Measurements from ENCODE around the gene AGAP1.

Gene AGAP1

GRCh38 chr2:235806986-235807750, 313.3 kb downstream of the AGAP1 start:
- Mint-ChIP-seq H3K4me3 (no peak overlapping the region), H3K9me3 (no peaks in the 10 kb centered on the region), H3K4me1 (no peaks in the 10 kb centered on the region), H3K27me3 (no peaks in the 10 kb centered on the region), H3K27ac (no peak overlapping the region)
- no peak for ATAC-seq
- no peak for DNase-seq

GRCh38 chr2:235808366-235808765, 314.5 kb downstream of the AGAP1 start:
- no peak for ATAC-seq
- H3K9me3 Mint-ChIP-seq: no peaks in the 10 kb centered on the region
- no peaks in the 10 kb centered on the region for H3K4me1 Mint-ChIP-seq

GRCh38 chr2:235810252-235810651, 316.4 kb downstream of the AGAP1 start:
- Mint-ChIP-seq H3K27ac (no peak overlapping the region), H3K4me1 (no peaks in the 10 kb centered on the region), H3K27me3 (no peaks in the 10 kb centered on the region), H3K4me3 (no peak overlapping the region), H3K9me3 (no peaks in the 10 kb centered on the region)
- no peak for DNase-seq
- ATAC-seq: no peak

More at GRCh38 chr2:235808366-235808765, 314.5 kb downstream of the AGAP1 start:
- DNase-seq: no peak
- no peak overlapping the region for H3K27ac Mint-ChIP-seq
- H3K27me3 Mint-ChIP-seq: no peaks in the 10 kb centered on the region
- no peak overlapping the region for H3K4me3 Mint-ChIP-seq

- no peak for ATAC-seq
These were observed 317.0 kb downstream of the AGAP1 start for GRCh38 chr2:235810846-235811245.

GRCh38 chr2:235811446-235812184, 317.8 kb downstream of the AGAP1 start:
- ATAC-seq (no peak), DNase-seq (no peak)
- Mint-ChIP-seq H3K27me3 (no peaks in the 10 kb centered on the region), H3K9me3 (no peaks in the 10 kb centered on the region), H3K4me1 (no peaks in the 10 kb centered on the region), H3K4me3 (no peak overlapping the region), H3K27ac (peak overlapping the region in 1 of 2 donors; percentile 19)

More at GRCh38 chr2:235810846-235811245, 317.0 kb downstream of the AGAP1 start:
- Mint-ChIP-seq H3K4me1 (no peaks in the 10 kb centered on the region), H3K4me3 (no peak overlapping the region), H3K27ac (no peak overlapping the region), H3K27me3 (no peaks in the 10 kb centered on the region), H3K9me3 (no peaks in the 10 kb centered on the region)
- DNase-seq: no peak

- Mint-ChIP-seq H3K4me3 (no peak overlapping the region), H3K27me3 (no peaks in the 10 kb centered on the region), H3K27ac (no peak overlapping the region), H3K4me1 (no peaks in the 10 kb centered on the region), H3K9me3 (no peaks in the 10 kb centered on the region)
- DNase-seq (no peak), ATAC-seq (no peak)
These were observed 318.4 kb downstream of the AGAP1 start for GRCh38 chr2:235812185-235812665.

- Mint-ChIP-seq H3K27ac (no peak overlapping the region), H3K9me3 (no peaks in the 10 kb centered on the region), H3K4me3 (no peak overlapping the region), H3K27me3 (no peaks in the 10 kb centered on the region), H3K4me1 (no peaks in the 10 kb centered on the region)
- ATAC-seq: no peak
- no peak for DNase-seq
These were observed 319.6 kb downstream of the AGAP1 start for GRCh38 chr2:235813398-235813797.

- no peaks in the 10 kb centered on the region for H3K27me3 Mint-ChIP-seq
- ATAC-seq (no peak), DNase-seq (no peak)
- no peaks in the 10 kb centered on the region for H3K4me1 Mint-ChIP-seq
- H3K9me3 Mint-ChIP-seq: peaks cover 0 to 9% of the 10 kb centered on the region in 2 donors
- no peak overlapping the region for H3K4me3 Mint-ChIP-seq
- no peak overlapping the region for H3K27ac Mint-ChIP-seq
These were observed 326.7 kb downstream of the AGAP1 start for GRCh38 chr2:235820571-235820970.

- no peaks in the 10 kb centered on the region for H3K27me3 Mint-ChIP-seq
- H3K27ac Mint-ChIP-seq: no peak overlapping the region
- peaks cover 0 to 9% of the 10 kb centered on the region in 2 donors for H3K9me3 Mint-ChIP-seq
- no peak for ATAC-seq
- no peak overlapping the region for H3K4me3 Mint-ChIP-seq
- no peak for DNase-seq
- no peaks in the 10 kb centered on the region for H3K4me1 Mint-ChIP-seq
These were observed 330.5 kb downstream of the AGAP1 start for GRCh38 chr2:235824331-235824730.

- Mint-ChIP-seq H3K27ac (no peak overlapping the region), H3K4me3 (no peak overlapping the region), H3K9me3 (peaks cover 0 to 9% of the 10 kb centered on the region in 2 donors), H3K4me1 (no peaks in the 10 kb centered on the region), H3K27me3 (no peaks in the 10 kb centered on the region)
- no peak for DNase-seq
- no peak for ATAC-seq
These were observed 332.1 kb downstream of the AGAP1 start for GRCh38 chr2:235825946-235826345.

- DNase-seq (no peak), ATAC-seq (no peak)
- no peak overlapping the region for H3K27ac Mint-ChIP-seq
- H3K27me3 Mint-ChIP-seq: no peaks in the 10 kb centered on the region
- H3K4me3 Mint-ChIP-seq: no peak overlapping the region
- no peaks in the 10 kb centered on the region for H3K4me1 Mint-ChIP-seq
- peaks cover 0 to 9% of the 10 kb centered on the region in 2 donors for H3K9me3 Mint-ChIP-seq
These were observed 333.0 kb downstream of the AGAP1 start for GRCh38 chr2:235826826-235827225.

- H3K27ac Mint-ChIP-seq: no peak overlapping the region
- no peak for DNase-seq
- ATAC-seq: no peak
These were observed 333.7 kb downstream of the AGAP1 start for GRCh38 chr2:235827585-235827992.

GRCh38 chr2:235829726-235830125, 335.9 kb downstream of the AGAP1 start:
- Mint-ChIP-seq H3K4me1 (no peaks in the 10 kb centered on the region), H3K9me3 (no peaks in the 10 kb centered on the region), H3K27me3 (peaks cover 12% of the 10 kb centered on the region), H3K27ac (no peak overlapping the region), H3K4me3 (no peak overlapping the region)
- no peak for DNase-seq
- no peak for ATAC-seq

More at GRCh38 chr2:235827585-235827992, 333.7 kb downstream of the AGAP1 start:
- peaks cover 0 to 1% of the 10 kb centered on the region in 2 donors for H3K9me3 Mint-ChIP-seq
- no peak overlapping the region for H3K4me3 Mint-ChIP-seq
- H3K4me1 Mint-ChIP-seq: no peaks in the 10 kb centered on the region
- H3K27me3 Mint-ChIP-seq: no peaks in the 10 kb centered on the region

- no peaks in the 10 kb centered on the region for H3K9me3 Mint-ChIP-seq
- no peak overlapping the region for H3K4me3 Mint-ChIP-seq
- DNase-seq (no peak), ATAC-seq (no peak)
- H3K27ac Mint-ChIP-seq: no peak overlapping the region
- no peaks in the 10 kb centered on the region for H3K4me1 Mint-ChIP-seq
- peaks cover 18% of the 10 kb centered on the region for H3K27me3 Mint-ChIP-seq
These were observed 337.9 kb downstream of the AGAP1 start for GRCh38 chr2:235831755-235832154.

- no peak for ATAC-seq
- H3K27me3 Mint-ChIP-seq: peaks cover 18% of the 10 kb centered on the region
- H3K4me1 Mint-ChIP-seq: no peaks in the 10 kb centered on the region
- no peak overlapping the region for H3K27ac Mint-ChIP-seq
- no peak overlapping the region for H3K4me3 Mint-ChIP-seq
- DNase-seq: no peak
- no peaks in the 10 kb centered on the region for H3K9me3 Mint-ChIP-seq
These were observed 339.1 kb downstream of the AGAP1 start for GRCh38 chr2:235832941-235833340.

GRCh38 chr2:235833971-235834620, 340.3 kb downstream of the AGAP1 start:
- peaks cover 18% of the 10 kb centered on the region for H3K27me3 Mint-ChIP-seq
- no peaks in the 10 kb centered on the region for H3K9me3 Mint-ChIP-seq
- no peak for DNase-seq

More at GRCh38 chr2:235833971-235834620, 340.3 kb downstream of the AGAP1 start:
- Mint-ChIP-seq H3K27ac (peak overlapping the region in 1 of 2 donors; percentile 31), H3K4me3 (no peak overlapping the region), H3K4me1 (no peaks in the 10 kb centered on the region)
- no peak for ATAC-seq
